Cardiac ventricle fibroblast (primary cell): ENCODE results near the gene HIRIP3. TPM values are rescaled to one million over a fixed set of nuclear protein-coding genes. Genes with fewer than 3 reads are reported as not detected.

Source experiments
- total RNA-seq: library from RNA; depleted of rRNA; stranded (reverse); fragments of >200 nt; gene quantifications from 2 replicates; pipeline ENCODE4 v1.2.3, GENCODE V29; 2015

Gene HIRIP3, protein sequence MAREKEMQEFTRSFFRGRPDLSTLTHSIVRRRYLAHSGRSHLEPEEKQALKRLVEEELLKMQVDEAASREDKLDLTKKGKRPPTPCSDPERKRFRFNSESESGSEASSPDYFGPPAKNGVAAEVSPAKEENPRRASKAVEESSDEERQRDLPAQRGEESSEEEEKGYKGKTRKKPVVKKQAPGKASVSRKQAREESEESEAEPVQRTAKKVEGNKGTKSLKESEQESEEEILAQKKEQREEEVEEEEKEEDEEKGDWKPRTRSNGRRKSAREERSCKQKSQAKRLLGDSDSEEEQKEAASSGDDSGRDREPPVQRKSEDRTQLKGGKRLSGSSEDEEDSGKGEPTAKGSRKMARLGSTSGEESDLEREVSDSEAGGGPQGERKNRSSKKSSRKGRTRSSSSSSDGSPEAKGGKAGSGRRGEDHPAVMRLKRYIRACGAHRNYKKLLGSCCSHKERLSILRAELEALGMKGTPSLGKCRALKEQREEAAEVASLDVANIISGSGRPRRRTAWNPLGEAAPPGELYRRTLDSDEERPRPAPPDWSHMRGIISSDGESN
- total RNA-seq: 6.9 and 9.7 TPM in 2 replicates

DNA sequence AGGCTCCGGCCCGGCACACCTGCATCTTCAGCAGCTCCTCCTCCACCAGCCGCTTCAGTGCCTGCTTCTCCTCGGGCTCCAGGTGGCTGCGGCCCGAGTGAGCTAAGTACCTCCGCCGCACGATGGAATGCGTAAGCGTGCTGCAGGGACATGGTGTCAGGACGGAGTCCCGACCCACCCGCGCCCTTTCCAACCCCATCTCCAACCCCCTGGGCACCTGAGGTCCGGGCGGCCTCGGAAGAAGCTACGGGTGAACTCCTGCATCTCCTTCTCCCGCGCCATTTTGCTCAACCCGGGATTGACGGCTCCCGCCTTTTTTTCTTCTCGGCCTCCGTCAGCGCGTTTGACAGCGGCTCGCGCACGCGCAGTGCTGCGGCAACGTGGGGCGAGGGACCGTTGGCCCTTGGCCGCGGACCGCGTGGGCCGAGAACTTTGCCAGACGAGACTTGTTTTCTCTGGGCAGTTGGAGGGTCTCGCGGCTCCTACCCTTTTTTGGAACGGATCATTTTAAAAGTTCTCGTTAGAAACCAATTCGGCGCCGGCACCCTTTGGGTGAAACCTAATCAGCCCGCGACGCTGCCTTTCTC lies at the start of gene HIRIP3:
Gene HIRIP3 (minus strand): TSS at position 294 of the 587 bp plus-strand sequence. CDS start 12 bp downstream, at position 282.

DNA sequence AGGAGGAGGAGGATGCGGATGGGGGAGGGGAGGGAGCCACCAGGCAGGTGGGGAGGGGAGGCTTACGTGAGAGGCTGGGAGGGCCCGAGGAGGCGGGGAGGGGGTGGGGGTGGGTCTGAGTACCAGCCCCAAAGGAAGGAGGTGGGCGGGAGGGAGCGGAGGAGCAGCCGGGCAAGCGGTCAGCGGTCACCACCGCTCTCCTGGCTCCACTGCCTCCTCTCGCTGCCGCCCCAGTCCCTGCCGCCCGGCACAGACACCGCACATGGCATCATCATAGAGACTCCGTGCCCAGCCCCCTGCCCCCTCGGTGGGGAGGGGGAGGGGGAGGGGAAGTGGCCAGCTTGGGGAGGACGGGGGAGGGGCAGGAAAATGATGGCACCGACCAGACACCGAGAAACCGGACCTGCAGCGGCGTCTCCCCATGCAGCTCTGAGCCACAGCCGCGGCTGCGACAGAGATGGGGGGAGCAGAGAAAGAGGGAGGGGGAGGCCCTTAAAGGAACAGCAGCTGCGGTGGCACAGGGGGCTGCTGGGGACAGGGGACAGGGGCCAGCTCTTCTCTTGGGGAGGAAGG lies 35.5 kb upstream of the HIRIP3 start, which contains the start of gene TLCD3B:
Gene TLCD3B (minus strand): TSS at position 431 of the 573 bp plus-strand sequence. CDS start 744 bp downstream, outside the sequence.

GRCh38 chr16:30022887-30023286 lies 27.5 kb upstream of the HIRIP3 start, which contains the start of gene C16orf92:
C16orf92 (plus strand) TSS chr16:30023198; CDS start chr16:30023341, 143 bp downstream.

GRCh38 chr16:30010844-30011713 lies 15.7 kb upstream of the HIRIP3 start, which contains the start of gene DOC2A:
DOC2A (minus strand) TSS chr16:30011027; CDS start chr16:30010222, 805 bp downstream.

GRCh38 chr16:29995911-29996765 lies 721 bp upstream of the HIRIP3 start, which contains the start of gene INO80E:
INO80E (plus strand) TSS chr16:29996241; CDS start chr16:29996311, 70 bp downstream.

DNA sequence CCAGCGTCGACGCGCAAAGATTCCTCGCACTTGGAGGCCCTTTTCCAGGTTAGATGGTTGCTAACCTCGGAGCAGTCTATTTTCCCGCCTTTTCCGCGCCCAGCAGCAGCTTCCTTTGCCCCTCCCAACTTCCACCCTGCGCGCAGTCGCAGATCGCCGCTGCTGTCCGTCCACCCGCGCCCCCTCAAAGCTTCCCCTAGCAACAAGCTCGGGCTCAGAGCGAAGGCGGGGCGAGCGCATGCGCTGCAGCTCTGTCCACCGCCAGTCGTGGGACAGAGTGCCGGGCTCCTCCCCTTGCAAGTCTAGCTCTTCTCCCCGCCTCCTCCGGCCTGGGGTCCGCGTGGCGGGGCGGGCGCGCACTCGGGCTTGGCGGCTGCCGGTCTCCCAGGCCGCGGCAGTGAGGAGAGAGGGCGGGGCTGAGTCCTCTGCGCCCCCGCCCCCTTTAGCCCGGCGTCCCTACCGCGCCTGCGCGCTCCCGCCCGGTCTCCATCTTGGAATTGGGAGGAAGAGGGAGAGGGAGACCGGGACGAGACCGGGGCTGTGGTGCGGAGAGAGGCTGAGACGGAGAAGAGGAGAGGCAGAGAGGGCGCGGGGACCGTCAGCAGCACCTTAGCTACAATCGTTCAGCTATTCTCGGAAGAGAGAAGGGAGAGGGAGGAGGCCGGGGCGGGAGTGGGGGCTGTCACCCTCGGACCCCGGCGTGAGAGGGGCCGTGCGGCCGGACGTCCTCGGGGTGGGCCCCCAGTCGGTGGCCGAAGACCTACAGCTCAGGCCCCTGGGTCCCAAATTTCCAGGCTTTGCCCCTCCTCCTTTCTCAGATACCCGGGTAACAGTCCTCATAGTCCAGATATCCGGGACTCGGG lies 21.8 kb downstream of the HIRIP3 start, which contains the start of gene TAOK2:
Gene TAOK2 (plus strand): TSS at position 485 of the 863 bp plus-strand sequence. CDS start 3,905 bp downstream, outside the sequence.

GRCh38 chr16:29961479-29962343 lies 33.7 kb downstream of the HIRIP3 start, which contains the start of gene TMEM219:
TMEM219 (plus strand) TSS chr16:29962079; CDS start chr16:29963144, 1,065 bp downstream.

Other genes starting within 250 kb of the HIRIP3 start
- gene C16orf54, start 249.6 kb downstream of the HIRIP3 start, total RNA-seq: not detected in 2 replicates
- not detected in 2 replicates for gene ZG16, start 217.4 kb downstream of the HIRIP3 start, total RNA-seq
- gene KIF22, start 204.9 kb downstream of the HIRIP3 start, total RNA-seq: 13.0 and 13.5 TPM in 2 replicates
- 95.2 and 108 TPM in 2 replicates for gene MAZ, start 189.1 kb downstream of the HIRIP3 start, total RNA-seq
- gene PRRT2, start 183.4 kb downstream of the HIRIP3 start, total RNA-seq: 0.78 and 1.2 TPM in 2 replicates
- 25.6 and 29.2 TPM in 2 replicates for gene PAGR1, start 179.5 kb downstream of the HIRIP3 start, total RNA-seq
- 224 and 249 TPM in 2 replicates for gene MVP, start 175.2 kb downstream of the HIRIP3 start, total RNA-seq
- gene CDIPT, start 132.4 kb downstream of the HIRIP3 start, total RNA-seq: 102 and 110 TPM in 2 replicates
- gene SEZ6L2, start 96.1 kb downstream of the HIRIP3 start, total RNA-seq: 43.9 and 57.2 TPM in 2 replicates
- gene ASPHD1, start 95.1 kb downstream of the HIRIP3 start, total RNA-seq: 7.2 and 11.4 TPM in 2 replicates
- 5.7 and 9.7 TPM in 2 replicates for gene KCTD13, start 69.4 kb downstream of the HIRIP3 start, total RNA-seq
- gene TMEM219, start 33.5 kb downstream of the HIRIP3 start, total RNA-seq: 104 and 105 TPM in 2 replicates
- 32.1 and 33.8 TPM in 2 replicates for gene TAOK2, start 21.7 kb downstream of the HIRIP3 start, total RNA-seq
- gene INO80E, start 624 bp upstream of the HIRIP3 start, total RNA-seq: 30.0 and 58.5 TPM in 2 replicates
- gene DOC2A, start 15.4 kb upstream of the HIRIP3 start, total RNA-seq: not detected in 2 replicates
- not detected in 2 replicates for gene C16orf92, start 27.6 kb upstream of the HIRIP3 start, total RNA-seq
- not detected in 2 replicates for gene TLCD3B, start 35.7 kb upstream of the HIRIP3 start, total RNA-seq
- gene ALDOA, start 70.1 kb upstream of the HIRIP3 start, total RNA-seq: 1,739 and 1,751 TPM in 2 replicates
- 50.5 and 56.4 TPM in 2 replicates for gene PPP4C, start 80.4 kb upstream of the HIRIP3 start, total RNA-seq
- gene TBX6, start 96.3 kb upstream of the HIRIP3 start, total RNA-seq: 0.37 TPM in 1 of 2 replicates, not detected in the other
- 60.6 and 79.3 TPM in 2 replicates for gene YPEL3, start 100.6 kb upstream of the HIRIP3 start, total RNA-seq
- gene GDPD3, start 117.9 kb upstream of the HIRIP3 start, total RNA-seq: 0.64 and 1.00 TPM in 2 replicates
- gene MAPK3, start 127.6 kb upstream of the HIRIP3 start, total RNA-seq: 47.0 and 60.8 TPM in 2 replicates
- 0.15 and 1.3 TPM in 2 replicates for gene CORO1A, start 188.0 kb upstream of the HIRIP3 start, total RNA-seq
- gene BOLA2B, start 198.0 kb upstream of the HIRIP3 start, total RNA-seq: 53.6 and 86.3 TPM in 2 replicates
- gene SLX1A, start 198.3 kb upstream of the HIRIP3 start, total RNA-seq: 21.6 and 25.5 TPM in 2 replicates
- 2.9 and 14.1 TPM in 2 replicates for gene SULT1A3, start 203.6 kb upstream of the HIRIP3 start, total RNA-seq